ENCODE data around the gene SARDH.

Gene SARDH

GRCh38 chr9:133710661-133711427 is 27.3 kb downstream of the SARDH start:
- TF ChIP-seq POLR2A (IDR thresholded peaks at IDR 0.05; ENCODE audit: extremely low read depth, insufficient read length) (no peak), MYC (IDR thresholded peaks at IDR 0.05; ENCODE audit: low read depth, low read length) (no peak), CTCF (IDR thresholded peaks at IDR 0.05; ENCODE audit: low read depth, low read length) (no peak), MAX (IDR thresholded peaks at IDR 0.05; ENCODE audit: low read depth, low read length) (no peak)
- no peak for DNase-seq (ENCODE audit: low read depth)

GRCh38 chr9:133709691-133710571 is 28.2 kb downstream of the SARDH start:
- no peak for DNase-seq (ENCODE audit: low read depth)
- no peak for TF ChIP-seq MAX (IDR thresholded peaks at IDR 0.05; ENCODE audit: low read depth, low read length)
- TF ChIP-seq MYC (IDR thresholded peaks at IDR 0.05; ENCODE audit: low read depth, low read length): no peak
- no peak for TF ChIP-seq POLR2A (IDR thresholded peaks at IDR 0.05; ENCODE audit: extremely low read depth, insufficient read length)
- no peak for TF ChIP-seq CTCF (IDR thresholded peaks at IDR 0.05; ENCODE audit: low read depth, low read length)
- H3K4me3 ChIP-seq (ENCODE audit: low read depth, low read length): no peak overlapping the region

More at GRCh38 chr9:133710661-133711427, 27.3 kb downstream of the SARDH start:
- H3K4me3 ChIP-seq (ENCODE audit: low read depth, low read length): no peak overlapping the region

GRCh38 chr9:133709015-133709611 is 29.0 kb downstream of the SARDH start:
- no peak for DNase-seq (ENCODE audit: low read depth)
- H3K4me3 ChIP-seq (ENCODE audit: low read depth, low read length): no peak overlapping the region
- no peak for TF ChIP-seq CTCF (IDR thresholded peaks at IDR 0.05; ENCODE audit: low read depth, low read length)
- TF ChIP-seq MYC (IDR thresholded peaks at IDR 0.05; ENCODE audit: low read depth, low read length): no peak
- TF ChIP-seq MAX (IDR thresholded peaks at IDR 0.05; ENCODE audit: low read depth, low read length): no peak

- no peak overlapping the region for H3K4me3 ChIP-seq (ENCODE audit: low read depth, low read length)
- DNase-seq (ENCODE audit: low read depth): no peak
- no peak for TF ChIP-seq POLR2A (IDR thresholded peaks at IDR 0.05; ENCODE audit: extremely low read depth, insufficient read length)
- no peak for TF ChIP-seq CTCF (IDR thresholded peaks at IDR 0.05; ENCODE audit: low read depth, low read length)
- no peak for TF ChIP-seq MAX (IDR thresholded peaks at IDR 0.05; ENCODE audit: low read depth, low read length)
- no peak for TF ChIP-seq MYC (IDR thresholded peaks at IDR 0.05; ENCODE audit: low read depth, low read length)
These were observed 29.7 kb downstream of the SARDH start for GRCh38 chr9:133708246-133709014.

GRCh38 chr9:133707763-133708245 is 30.3 kb downstream of the SARDH start:
- TF ChIP-seq MYC (IDR thresholded peaks at IDR 0.05; ENCODE audit: low read depth, low read length) (no peak), POLR2A (IDR thresholded peaks at IDR 0.05; ENCODE audit: extremely low read depth, insufficient read length) (no peak), CTCF (IDR thresholded peaks at IDR 0.05; ENCODE audit: low read depth, low read length) (no peak), MAX (IDR thresholded peaks at IDR 0.05; ENCODE audit: low read depth, low read length) (no peak)
- no peak for DNase-seq (ENCODE audit: low read depth)
- no peak overlapping the region for H3K4me3 ChIP-seq (ENCODE audit: low read depth, low read length)

All from NB4 (cell line).